Nephron progenitor cell (in vitro differentiated cells): ENCODE measurements around the gene TMEM178B.

Experiments used
- DNase-seq: peaks from one replicate; pipeline ENCODE4 v3.0.0; 2021
- H3K27ac Mint-ChIP-seq: 2 replicates; pipeline ENCODE4 v1.8.0; 2021; ENCODE audit warnings: mild to moderate bottlenecking, moderate library complexity, mixed read lengths
- H3K27me3 Mint-ChIP-seq: 2 replicates; pipeline ENCODE4 v1.8.0; 2021; ENCODE audit warnings: mild to moderate bottlenecking, low read depth, mixed read lengths; ENCODE audit not compliant: poor library complexity
- H3K36me3 Mint-ChIP-seq: 2 replicates; pipeline ENCODE4 v1.8.0; 2021; ENCODE audit warnings: low read depth, mixed read lengths
- H3K4me1 Mint-ChIP-seq: 2 replicates; pipeline ENCODE4 v1.8.0; 2021; ENCODE audit warnings: mixed read lengths
- H3K4me3 Mint-ChIP-seq: 2 replicates; pipeline ENCODE4 v1.8.0; 2021; ENCODE audit warnings: mild to moderate bottlenecking, moderate library complexity, mixed read lengths
- H3K9me3 Mint-ChIP-seq: 2 replicates; pipeline ENCODE4 v1.8.0; 2021; ENCODE audit warnings: mild to moderate bottlenecking, moderate library complexity, mixed read lengths
- CTCF ChIP-seq: fragments of 200-600 bp; sonication (generic); IDR thresholded peaks from 2 replicates; pipeline ENCODE4 v1.5.0; 2021; ENCODE audit warnings: antibody characterized with exemption

Gene TMEM178B

GRCh38 chr7:141123522-141123921, 49.7 kb downstream of the TMEM178B start:
- H3K27me3 Mint-ChIP-seq = no peaks in the 10 kb centered on the region
- H3K4me1 Mint-ChIP-seq = no peaks in the 10 kb centered on the region

GRCh38 chr7:141126107-141126506, 52.2 kb downstream of the TMEM178B start:
- DNase-seq = no peak
- TF ChIP-seq CTCF = no peak
- Mint-ChIP-seq H3K9me3 (no peaks in the 10 kb centered on the region), H3K27ac (no peak overlapping the region), H3K4me3 (no peak overlapping the region), H3K4me1 (no peaks in the 10 kb centered on the region), H3K27me3 (no peaks in the 10 kb centered on the region), H3K36me3 (no peaks in the 10 kb centered on the region)

More at GRCh38 chr7:141123522-141123921, 49.7 kb downstream of the TMEM178B start:
- no peak for DNase-seq
- no peak overlapping the region for H3K4me3 Mint-ChIP-seq
- no peaks in the 10 kb centered on the region for H3K9me3 Mint-ChIP-seq
- no peak overlapping the region for H3K27ac Mint-ChIP-seq
- no peak for TF ChIP-seq CTCF
- no peaks in the 10 kb centered on the region for H3K36me3 Mint-ChIP-seq

GRCh38 chr7:141128506-141128905, 54.6 kb downstream of the TMEM178B start:
- Mint-ChIP-seq H3K4me3 (no peak overlapping the region), H3K36me3 (no peaks in the 10 kb centered on the region), H3K9me3 (no peaks in the 10 kb centered on the region), H3K4me1 (no peaks in the 10 kb centered on the region), H3K27me3 (no peaks in the 10 kb centered on the region), H3K27ac (no peak overlapping the region)
- no peak for TF ChIP-seq CTCF
- DNase-seq = no peak

- no peak for TF ChIP-seq CTCF
- Mint-ChIP-seq H3K36me3 (no peaks in the 10 kb centered on the region), H3K27ac (no peak overlapping the region), H3K4me1 (no peaks in the 10 kb centered on the region), H3K27me3 (no peaks in the 10 kb centered on the region), H3K4me3 (no peak overlapping the region), H3K9me3 (no peaks in the 10 kb centered on the region)
- DNase-seq = no peak
These were observed 55.1 kb downstream of the TMEM178B start for GRCh38 chr7:141128931-141129330.

- no peaks in the 10 kb centered on the region for H3K9me3 Mint-ChIP-seq
- H3K4me3 Mint-ChIP-seq = no peak overlapping the region
- no peaks in the 10 kb centered on the region for H3K4me1 Mint-ChIP-seq
- no peak for TF ChIP-seq CTCF
- no peaks in the 10 kb centered on the region for H3K36me3 Mint-ChIP-seq
- no peaks in the 10 kb centered on the region for H3K27me3 Mint-ChIP-seq
- DNase-seq = no peak
- H3K27ac Mint-ChIP-seq = no peak overlapping the region
These were observed 58.8 kb downstream of the TMEM178B start for GRCh38 chr7:141132671-141133070.

GRCh38 chr7:141133646-141134045, 59.8 kb downstream of the TMEM178B start:
- Mint-ChIP-seq H3K4me1 (no peaks in the 10 kb centered on the region), H3K9me3 (no peaks in the 10 kb centered on the region), H3K36me3 (no peaks in the 10 kb centered on the region)

More at GRCh38 chr7:141133646-141134045, 59.8 kb downstream of the TMEM178B start:
- DNase-seq = no peak
- Mint-ChIP-seq H3K27ac (no peak overlapping the region), H3K4me3 (no peak overlapping the region), H3K27me3 (no peaks in the 10 kb centered on the region)
- TF ChIP-seq CTCF = no peak
